Panc1 (cell line): ENCODE data around the gene CADPS2. TPM values are rescaled to one million over a fixed set of nuclear protein-coding genes. Genes with fewer than 3 reads are reported as not detected.
"Not testable (repeated sequence)": the region's sequence is repeated elsewhere in the genome, so short reads cannot be mapped to it uniquely, and the experiment has no call there.

Source experiments
- ATAC-seq: fragments of 200-7000 bp; cut with Tn5 transposase; 2 replicates; pipeline ENCODE4 v1.9.1; 2020; ENCODE audit warnings: mild to moderate bottlenecking, moderate library complexity
- BruUV-seq: library from RNA; stranded (reverse); fragments of 400-500 nt; replicated peaks from 2 replicates; lab custom pipeline; 2021; lab: Mats Ljungman, UMichigan
- CTCF ChIA-PET: fragments of 300-600 bp; sonication (Branson Sonifier 250); formaldehyde crosslinking; loops from one replicate; lab custom pipeline; 2022; ENCODE audit warnings: antibody characterized with exemption; lab: Charles Lee
- POLR2A ChIA-PET: fragments of 300-600 bp; sonication (Branson Sonifier 250); formaldehyde crosslinking; loops from one replicate; lab custom pipeline; 2022; ENCODE audit warnings: antibody characterized with exemption; lab: Charles Lee
- DNase-seq: peaks from one replicate; pipeline ENCODE4 v3.0.0-alpha.2; 2010; ENCODE audit warnings: low read depth, low spot score
- H3K27ac ChIP-seq: 2 replicates; pipeline ENCODE4 v1.5.1; 2011; ENCODE audit warnings: mild to moderate bottlenecking, low read length, inconsistent platforms
- H3K27me3 ChIP-seq: fragments of 200-500 bp; sonication (Bioruptor generic); 2 replicates; pipeline ENCODE4 v1.6.0; 2014; ENCODE audit warnings: low read length, inconsistent platforms; ENCODE audit not compliant: control insufficient read depth, insufficient read depth
- H3K36me3 ChIP-seq: fragments of 200-500 bp; sonication (Bioruptor generic); 2 replicates; pipeline ENCODE4 v1.5.1; 2014; ENCODE audit warnings: inconsistent platforms, mild to moderate bottlenecking, low read length, moderate library complexity; ENCODE audit not compliant: control insufficient read depth, insufficient read depth
- H3K4me1 ChIP-seq: 2 replicates; pipeline ENCODE4 v1.5.1; 2011; ENCODE audit warnings: inconsistent platforms, mild to moderate bottlenecking, low read length, moderate library complexity; ENCODE audit not compliant: control insufficient read depth, insufficient read depth
- H3K4me3 ChIP-seq, 2 experiments: 2 replicates each; pipeline ENCODE4 v1.5.1; 2011 to 2012; ENCODE audit warnings: low read depth in 2 of 2, low read length in 2 of 2, mild to moderate bottlenecking in 2 of 2, inconsistent platforms in 1 of 2, moderate library complexity in 1 of 2
- H3K9me3 ChIP-seq: fragments of 200-500 bp; sonication (Bioruptor generic); 2 replicates; pipeline ENCODE4 v1.5.1; 2014; ENCODE audit warnings: low read depth, mild to moderate bottlenecking, inconsistent platforms, low read length, moderate library complexity; ENCODE audit not compliant: control insufficient read depth, insufficient read depth
- CTCF ChIP-seq: fragments of 450-650 bp; IDR thresholded peaks from 2 replicates; pipeline ENCODE4 v1.5.1; 2017; ENCODE audit warnings: mild to moderate bottlenecking
- POLR2AphosphoS5 ChIP-seq: IDR thresholded peaks from 2 replicates; pipeline ENCODE4 v1.6.1; 2012; ENCODE audit warnings: mild to moderate bottlenecking, low read depth, low read length, moderate library complexity
- SIN3A ChIP-seq: IDR thresholded peaks from 2 replicates; pipeline ENCODE4 v1.6.1; 2012; ENCODE audit warnings: low read depth, mild to moderate bottlenecking, low read length, moderate library complexity, borderline replicate concordance; ENCODE audit not compliant: insufficient read depth
- TCF7L2 ChIP-seq: IDR thresholded peaks from 2 replicates; pipeline ENCODE4 v1.6.1; 2011; ENCODE audit warnings: mild to moderate bottlenecking, low read depth, low read length, inconsistent platforms
- in situ Hi-C: cut with HindIII; loops from 2 replicates; pipeline ENCODE4 v1.10.0; 2016; ENCODE audit warnings: low sequenced_read_pairs, low pct_unique_long_range_greater_than_20kb
- intact Hi-C: fragments of 100-400 bp; cut with micrococcal nuclease; formaldehyde crosslinking; loops from one replicate; pipeline ENCODE4 v1.10.0; 2022; ENCODE audit not compliant: unreplicated experiment
- total RNA-seq: library from RNA; stranded (reverse); gene quantifications from one replicate; pipeline ENCODE4 v1.2.1, GENCODE V29; 2021; ENCODE audit not compliant: unreplicated experiment
- TF ChIP-seq, protein P1 (sequence below), 2 experiments: IDR thresholded peaks; 2 replicates each; pipeline ENCODE4 v1.6.1; 2011 to 2012; ENCODE audit warnings: low read depth in 2 of 2, control low read depth in 1 of 2, low read length in 1 of 2, mild to moderate bottlenecking in 1 of 2, moderate library complexity in 1 of 2; ENCODE audit not compliant: insufficient read depth in 1 of 2

CADPS2 gene
- total RNA-seq, 1 experiment from 2014 or later = 1.6 TPM

- H3K27ac ChIP-seq = no peak overlapping the region
- no peaks in the 10 kb centered on the region for H3K27me3 ChIP-seq
- TF ChIP-seq POLR2AphosphoS5 (no peak), TCF7L2 (no peak), CTCF (no peak), SIN3A (no peak)
- TF ChIP-seq, protein P1, sequence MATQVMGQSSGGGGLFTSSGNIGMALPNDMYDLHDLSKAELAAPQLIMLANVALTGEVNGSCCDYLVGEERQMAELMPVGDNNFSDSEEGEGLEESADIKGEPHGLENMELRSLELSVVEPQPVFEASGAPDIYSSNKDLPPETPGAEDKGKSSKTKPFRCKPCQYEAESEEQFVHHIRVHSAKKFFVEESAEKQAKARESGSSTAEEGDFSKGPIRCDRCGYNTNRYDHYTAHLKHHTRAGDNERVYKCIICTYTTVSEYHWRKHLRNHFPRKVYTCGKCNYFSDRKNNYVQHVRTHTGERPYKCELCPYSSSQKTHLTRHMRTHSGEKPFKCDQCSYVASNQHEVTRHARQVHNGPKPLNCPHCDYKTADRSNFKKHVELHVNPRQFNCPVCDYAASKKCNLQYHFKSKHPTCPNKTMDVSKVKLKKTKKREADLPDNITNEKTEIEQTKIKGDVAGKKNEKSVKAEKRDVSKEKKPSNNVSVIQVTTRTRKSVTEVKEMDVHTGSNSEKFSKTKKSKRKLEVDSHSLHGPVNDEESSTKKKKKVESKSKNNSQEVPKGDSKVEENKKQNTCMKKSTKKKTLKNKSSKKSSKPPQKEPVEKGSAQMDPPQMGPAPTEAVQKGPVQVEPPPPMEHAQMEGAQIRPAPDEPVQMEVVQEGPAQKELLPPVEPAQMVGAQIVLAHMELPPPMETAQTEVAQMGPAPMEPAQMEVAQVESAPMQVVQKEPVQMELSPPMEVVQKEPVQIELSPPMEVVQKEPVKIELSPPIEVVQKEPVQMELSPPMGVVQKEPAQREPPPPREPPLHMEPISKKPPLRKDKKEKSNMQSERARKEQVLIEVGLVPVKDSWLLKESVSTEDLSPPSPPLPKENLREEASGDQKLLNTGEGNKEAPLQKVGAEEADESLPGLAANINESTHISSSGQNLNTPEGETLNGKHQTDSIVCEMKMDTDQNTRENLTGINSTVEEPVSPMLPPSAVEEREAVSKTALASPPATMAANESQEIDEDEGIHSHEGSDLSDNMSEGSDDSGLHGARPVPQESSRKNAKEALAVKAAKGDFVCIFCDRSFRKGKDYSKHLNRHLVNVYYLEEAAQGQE (IDR thresholded peaks at IDR 0.05; ENCODE audit: insufficient read depth in 1 of 2, low read depth in 2 of 2, low read length in 1 of 2) = no peak
- no peak for DNase-seq
- no TSS peak for BruUV-seq
- intact Hi-C loops = no loop called here
- H3K4me3 ChIP-seq = no peak overlapping the region
- in situ Hi-C loops = no loop called here
- ChIA-PET POLR2A (no interaction called here), CTCF (no interaction called here)
- H3K9me3 ChIP-seq = no peaks in the 10 kb centered on the region
- no peaks in the 10 kb centered on the region for H3K4me1 ChIP-seq
- H3K36me3 ChIP-seq = no peaks in the 10 kb centered on the region
- no peak for ATAC-seq
Measured at GRCh38 chr7:122638459-122638858, 247.8 kb downstream of the CADPS2 start.

DNA sequence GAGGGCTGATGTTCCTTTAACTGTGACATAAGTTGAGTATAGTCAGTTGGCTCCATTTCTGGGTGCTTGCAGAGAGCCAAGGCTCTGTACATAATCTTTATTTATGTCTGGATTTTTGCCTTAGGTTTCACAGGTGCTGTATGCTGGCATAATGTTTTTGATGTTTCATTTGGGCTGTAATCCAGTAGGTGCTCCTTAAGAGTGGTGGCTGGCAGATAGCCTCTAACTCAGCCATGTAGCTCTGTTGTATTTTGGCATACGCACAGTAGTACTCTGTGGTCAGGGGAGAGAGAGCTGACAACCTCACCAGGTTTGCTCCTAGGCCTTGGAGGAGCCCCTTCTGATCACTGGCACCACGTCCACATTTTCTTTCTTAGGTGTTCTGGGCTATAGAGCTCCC is 248.5 kb downstream of the CADPS2 start:
- no peak for ATAC-seq
- ChIA-PET CTCF (no interaction called here), POLR2A (no interaction called here)
- no peak for DNase-seq
- H3K4me1 ChIP-seq = no peaks in the 10 kb centered on the region
- no peak for TF ChIP-seq CTCF
- TF ChIP-seq, protein P1 (IDR thresholded peaks at IDR 0.05; ENCODE audit: insufficient read depth in 1 of 2, low read depth in 2 of 2, low read length in 1 of 2) = no peak
- TF ChIP-seq SIN3A = no peak
- TF ChIP-seq POLR2AphosphoS5 = no peak
- TF ChIP-seq TCF7L2 = no peak
- intact Hi-C loops = no loop called here
- no peak overlapping the region for H3K4me3 ChIP-seq
- H3K9me3 ChIP-seq = no peaks in the 10 kb centered on the region
- no TSS peak for BruUV-seq
- in situ Hi-C loops = no loop called here
- H3K27me3 ChIP-seq = no peaks in the 10 kb centered on the region
- no peak overlapping the region for H3K27ac ChIP-seq
- no peaks in the 10 kb centered on the region for H3K36me3 ChIP-seq

- intact Hi-C loops, H3K9me3 ChIP-seq, H3K27me3 ChIP-seq, POLR2A ChIA-PET, ATAC-seq, H3K36me3 ChIP-seq, DNase-seq, H3K4me3 ChIP-seq, CTCF ChIA-PET, BruUV-seq, in situ Hi-C loops, H3K27ac ChIP-seq, H3K4me1 ChIP-seq: not testable (repeated sequence)
Measured at GRCh38 chr7:122635481-122635880, 250.8 kb downstream of the CADPS2 start.
